Adrenal gland (tissue), 12 donors: Measurements from ENCODE around the gene KCNN3. TPM values are rescaled to one million over a fixed set of nuclear protein-coding genes. Genes with fewer than 3 reads are reported as not detected.

Source experiments
- DNase-seq, 7 donors: peaks; one replicate each; pipeline ENCODE4 v3.0.0-alpha.2; 2019 to 2020
- H3K27ac ChIP-seq, 5 donors: fragments of 200-600 bp; sonication (generic) in 4 of 5; 1 replicate in 3 of 5; 2 replicates in 2 of 5; pipeline versions ENCODE4 v1.5.1 to v1.8.0; 2016 to 2020; ENCODE audit warnings: mild to moderate bottlenecking in 1 of 5
- H3K27me3 ChIP-seq: fragments of 200-600 bp; 2 replicates; pipeline ENCODE4 v1.8.0; 2021
- H3K36me3 ChIP-seq, 2 donors: fragments of 200-600 bp; replicated peaks in 1 of 2; 1 replicate in 1 of 2; 2 replicates in 1 of 2; pipeline versions ENCODE4 v1.5.1 to v1.8.0; 2018 to 2022
- H3K4me1 ChIP-seq, 2 donors: fragments of 200-600 bp; replicated peaks in 1 of 2; 1 replicate in 1 of 2; 2 replicates in 1 of 2; pipeline versions ENCODE4 v1.5.1 to v1.8.0; 2018 to 2021
- H3K4me3 ChIP-seq, 4 donors: fragments of 200-600 bp; sonication (generic) in 3 of 4; one replicate each; pipeline ENCODE4 v1.5.1; 2016 to 2018
- H3K9me3 ChIP-seq, 3 donors: fragments of 200-600 bp; sonication (generic) in 1 of 3; replicated peaks in 1 of 3; 1 replicate in 2 of 3; 2 replicates in 1 of 3; pipeline versions ENCODE4 v1.5.1 to v1.8.0; 2016 to 2021
- CTCF ChIP-seq, 6 experiments: fragments of 450-650 bp in 4 of 6; fragments of 200-600 bp in 2 of 6; sonication (generic) in 1 of 6; IDR thresholded peaks; 1 replicate in 5 of 6; 2 replicates in 1 of 6; pipeline versions ENCODE4 v1.5.1 to v1.8.0; 2016 to 2021; ENCODE audit warnings: antibody characterized with exemption in 6 of 6, mild to moderate bottlenecking in 2 of 6, moderate library complexity in 1 of 6
- POLR2A ChIP-seq, 2 donors: fragments of 450-650 bp; IDR thresholded peaks; one replicate each; pipeline ENCODE4 v1.6.1; 2017; ENCODE audit warnings: antibody characterized with exemption in 2 of 2, mild to moderate bottlenecking in 2 of 2, moderate library complexity in 1 of 2
- WGBS, 4 donors: extraction: QIAGEN DNeasy Blood & Tissue Kit in 2 of 4; methylation state at CpG; one replicate each; pipeline versions ENCODE4 v1.1.5 to v1.1.7; 2013 to 2017; 5-methylcytosine and 5-hydroxymethylcytosine counted together
- intact Hi-C, 2 donors: fragments of 100-400 bp; cut with DNase I; formaldehyde crosslinking; loops; one replicate each; pipeline versions ENCODE4 v1.14.1 to v1.15.0; 2022 to 2023
- polyA plus RNA-seq, 3 donors: library from polyadenylated mRNA; stranded (reverse); fragments of 200-250 nt in 2 of 3; fragments of 350-450 nt in 1 of 3; fragmentation: Illumina TruSeq in 1 of 3; extraction: RNeasy Lipid Tissue Mini Kit (QIAGEN cat#74804) in 1 of 3; gene quantifications; one replicate each; pipeline ENCODE4 v1.2.3, GENCODE V29; 2013 to 2014
- total RNA-seq, 9 donors: library from RNA; depleted of rRNA in 4 of 9; stranded (reverse); fragments of >200 nt in 4 of 9; fragments of 120-200 nt in 1 of 9; fragmentation: NEBNext Ultra II Directional in 1 of 9; extraction: Animal tissue kit (Norgen Biotek cat#: 25700) in 1 of 9; gene quantifications; one replicate each; pipeline versions ENCODE4 v1.1.0 to v1.2.4, GENCODE V29; 2013 to 2023
- donor health status: healthy with polysubstance abuse.
- donor health status: Bipolar disorder and iron deficiency.
- donor health status: DM: yes; HTN: yes; CAD: no.
- donor health status: DM: no; HTN: no; CAD: no.
- donor health status: DM: no; HTN: no; CAD: no.
- donor health status: DM: yes; HTN: yes; CAD: no.

Gene KCNN3
- total and polyA plus RNA-seq, 12 donors, result 0.17 to 2.3 (median 0.97) TPM

DNA sequence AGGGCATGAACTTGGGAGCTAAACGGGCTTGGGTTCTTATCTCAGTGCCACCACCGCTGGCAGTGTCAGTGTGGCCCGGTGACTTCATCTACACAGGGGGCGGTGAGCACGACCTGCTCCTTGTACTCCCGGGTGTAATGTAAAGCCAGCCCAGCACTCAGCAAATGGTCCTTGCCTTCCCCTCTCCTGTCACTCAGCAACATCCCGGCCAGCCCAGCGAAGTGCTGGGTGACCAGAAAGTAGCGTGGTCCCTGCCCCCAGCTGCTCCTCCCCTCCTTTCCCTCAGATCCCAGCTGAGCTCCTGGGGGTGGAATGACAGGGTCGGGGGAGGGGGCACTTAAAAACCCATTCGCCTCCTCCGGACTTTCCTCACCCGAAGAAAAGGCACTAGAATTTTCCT is 7.2 kb downstream of the KCNN3 start:
- intact Hi-C loops, result no loop called here
- TF ChIP-seq POLR2A (IDR thresholded peaks at IDR 0.05) (no peak), CTCF (IDR thresholded peaks at IDR 0.05) (no peak)
- Histone ChIP-seq H3K4me1 (no peaks in the 10 kb centered on the region), H3K9me3 (no peaks in the 10 kb centered on the region), H3K27ac (no peak overlapping the region), H3K36me3 (no peaks in the 10 kb centered on the region), H3K27me3 (no peaks in the 10 kb centered on the region), H3K4me3 (no peak overlapping the region)
- 65 to 71% (median 69%) methylated on average over 10 to 13 of the region's 13 CpGs for WGBS, 4 donors
- DNase-seq, result no peak

DNA sequence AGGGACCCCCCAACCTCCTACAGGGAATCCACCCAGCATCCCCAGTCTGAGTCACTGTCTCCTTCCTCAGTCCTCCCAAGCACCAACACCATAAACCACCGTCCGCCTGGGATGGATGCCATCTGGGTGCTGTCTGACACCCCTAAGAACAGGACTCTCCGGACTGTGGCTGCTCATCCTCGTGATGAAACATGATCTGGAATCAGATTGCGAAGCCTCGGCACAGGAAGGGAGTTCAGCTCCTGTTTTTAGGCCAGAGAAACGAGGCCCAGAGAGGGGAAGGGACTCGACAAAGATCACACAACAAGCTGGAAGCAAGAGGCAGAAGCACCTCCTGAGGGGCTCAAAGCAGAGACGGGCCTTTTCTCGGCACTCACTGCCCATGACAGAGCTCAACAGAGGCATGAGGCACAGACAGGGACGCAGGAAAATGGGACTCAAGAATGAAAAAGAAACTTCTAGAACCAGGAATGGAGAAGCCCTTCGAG is 8.4 kb downstream of the KCNN3 start:
- intact Hi-C loops, result no loop called here
- H3K27ac ChIP-seq, result no peak overlapping the region
- no peak for DNase-seq
- TF ChIP-seq CTCF (IDR thresholded peaks at IDR 0.05) (no peak), POLR2A (IDR thresholded peaks at IDR 0.05) (no peak)
- no peaks in the 10 kb centered on the region for H3K27me3 ChIP-seq
- 79 to 91% (median 83%) methylated on average over 12 of the region's 12 CpGs for WGBS, 4 donors
- no peaks in the 10 kb centered on the region for H3K36me3 ChIP-seq
- no peak overlapping the region for H3K4me3 ChIP-seq
- H3K9me3 ChIP-seq, result no peaks in the 10 kb centered on the region
- no peaks in the 10 kb centered on the region for H3K4me1 ChIP-seq

- no peak overlapping the region for H3K27ac ChIP-seq
- 74 to 81% (median 76%) methylated on average over 11 to 12 of the region's 12 CpGs for WGBS, 4 donors
- no peaks in the 10 kb centered on the region for H3K36me3 ChIP-seq
- no peaks in the 10 kb centered on the region for H3K9me3 ChIP-seq
- H3K27me3 ChIP-seq, result no peaks in the 10 kb centered on the region
- DNase-seq, result no peak
- TF ChIP-seq POLR2A (IDR thresholded peaks at IDR 0.05) (no peak), CTCF (IDR thresholded peaks at IDR 0.05) (no peak)
- intact Hi-C loops, result no loop called here
- no peak overlapping the region for H3K4me3 ChIP-seq
- no peaks in the 10 kb centered on the region for H3K4me1 ChIP-seq
These were observed 9.8 kb downstream of the KCNN3 start for GRCh38 chr1:154860156-154860870.

- no peak overlapping the region for H3K27ac ChIP-seq
- WGBS, 4 donors, result 66 to 73% (median 70%) methylated on average over 2 of the region's 2 CpGs
- no peaks in the 10 kb centered on the region for H3K4me1 ChIP-seq
- intact Hi-C loops, result no loop called here
- DNase-seq, result no peak
- no peak overlapping the region for H3K4me3 ChIP-seq
- H3K9me3 ChIP-seq, result no peaks in the 10 kb centered on the region
- no peaks in the 10 kb centered on the region for H3K27me3 ChIP-seq
- no peaks in the 10 kb centered on the region for H3K36me3 ChIP-seq
- no peak for TF ChIP-seq CTCF (IDR thresholded peaks at IDR 0.05)
- no peak for TF ChIP-seq POLR2A (IDR thresholded peaks at IDR 0.05)
These were observed 10.3 kb downstream of the KCNN3 start for GRCh38 chr1:154859786-154860155.
